ENCODE data around the gene PCDHB13.

DNA sequence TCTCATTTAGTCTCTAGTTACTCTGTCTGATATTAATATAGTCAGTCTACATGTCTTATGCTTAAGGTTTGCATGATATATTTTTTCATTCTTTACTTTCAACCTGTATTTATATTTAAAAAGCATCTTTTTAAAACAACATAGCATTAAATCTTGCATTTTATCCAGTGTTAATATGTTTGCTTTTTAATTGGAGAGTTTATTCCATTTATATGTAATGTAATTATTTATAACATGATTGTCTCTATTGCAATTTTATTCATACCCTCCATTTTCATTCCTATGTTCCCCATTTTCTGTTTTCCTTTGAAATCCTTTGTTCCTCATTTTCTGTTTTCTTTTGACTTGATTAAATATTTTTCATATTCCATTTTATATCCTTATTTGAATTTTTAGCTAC is 44.7 kb downstream of the PCDHB13 start:
- TF ChIP-seq SUZ12 (IDR thresholded peaks at IDR 0.05; ENCODE audit: extremely low read depth, insufficient read depth, insufficient read length) (no peak), YY1 (IDR thresholded peaks at IDR 0.05; ENCODE audit: insufficient read depth, insufficient read length) (no peak)

Measured in NT2/D1 (cell line).